GM12892 (cell line): Measurements from ENCODE around the gene JPH4.

Source experiments
- POLR2A ChIP-seq: IDR thresholded peaks from 2 replicates; pipeline ENCODE4 v1.6.1; 2011; ENCODE audit warnings: low read depth, low read length, control low read depth
- POLR2AphosphoS5 ChIP-seq: IDR thresholded peaks from 2 replicates; pipeline ENCODE4 v1.6.1; 2011; ENCODE audit warnings: low read depth, low read length, control low read depth
- TAF1 ChIP-seq: IDR thresholded peaks from 2 replicates; pipeline ENCODE4 v1.6.1; 2011; ENCODE audit warnings: low read depth, mild to moderate bottlenecking, control low read depth, low read length, borderline replicate concordance

DNA sequence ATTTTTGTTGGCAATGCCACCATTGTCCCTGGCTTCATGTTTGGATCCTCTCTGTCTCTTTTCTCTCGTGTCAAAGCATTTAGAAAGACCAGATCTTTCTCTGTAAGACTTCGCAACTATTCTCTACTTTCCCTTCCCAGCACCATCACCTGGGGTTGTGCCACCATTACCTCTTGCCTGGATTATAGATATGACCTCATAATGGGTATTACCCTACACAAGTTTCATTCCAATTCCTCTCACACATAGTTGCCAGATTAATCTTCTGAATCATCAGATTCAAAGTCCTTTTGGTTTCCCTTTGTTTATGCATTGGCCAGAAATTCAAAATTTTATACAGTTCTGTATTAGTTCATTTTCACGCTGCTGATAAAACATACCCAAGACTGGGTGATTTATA, 30.4 kb upstream of the JPH4 start:
- TF ChIP-seq POLR2AphosphoS5 (no peak), POLR2A (no peak), TAF1 (no peak)
